SH-SY5Y (cell line): Measurements from ENCODE around the gene KRTAP1-3.
"Not testable (repeated sequence)": the region's sequence is repeated elsewhere in the genome, so short reads cannot be mapped to it uniquely, and the experiment has no call there.

Experiments
- GATA2 ChIP-seq: IDR thresholded peaks from 2 replicates; pipeline ENCODE4 v1.6.1; 2011; ENCODE audit warnings: mild to moderate bottlenecking, low read depth, low read length
- GATA3 ChIP-seq: IDR thresholded peaks from 2 replicates; pipeline ENCODE4 v1.6.1; 2011; ENCODE audit warnings: low read depth, mild to moderate bottlenecking, low read length, moderate library complexity

The KRTAP1-3 gene

GRCh38 chr17:41034346-41034935 is at the start of gene KRTAP1-3:
KRTAP1-3 (minus strand) TSS chr17:41034874; CDS start chr17:41034821, 53 bp downstream.
- not testable (repeated sequence) for TF ChIP-seq GATA2, GATA3

- not testable (repeated sequence) for TF ChIP-seq GATA2, GATA3
Measured at GRCh38 chr17:41084100-41084856, 49.6 kb upstream of the KRTAP1-3 start, which contains the start of gene KRTAP4-7. KRTAP4-7 (plus strand) TSS chr17:41084150; CDS start chr17:41084207, 57 bp downstream.

DNA sequence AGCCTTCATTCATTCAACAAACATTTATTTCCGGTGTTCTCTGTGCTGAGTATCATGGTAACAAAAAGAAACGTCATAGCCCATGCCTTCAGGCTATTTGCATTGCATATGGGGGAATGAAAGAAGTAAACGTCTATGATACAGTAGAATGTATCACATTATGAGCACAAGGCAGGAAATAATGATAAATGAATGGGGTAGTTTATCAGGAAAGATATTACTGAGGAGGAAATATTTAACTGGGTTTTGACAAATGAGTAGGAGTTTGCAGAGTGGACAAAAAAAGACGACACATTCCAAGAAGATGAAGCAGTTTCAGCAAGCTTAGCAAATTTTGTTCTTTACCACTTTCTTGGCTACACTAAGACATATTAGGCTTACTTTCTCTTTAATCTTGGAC is 48.0 kb upstream of the KRTAP1-3 start:
- TF ChIP-seq GATA2: no peak
- no peak for TF ChIP-seq GATA3

- TF ChIP-seq GATA3: no peak
- no peak for TF ChIP-seq GATA2
Measured at GRCh38 chr17:41076788-41077187, 42.1 kb upstream of the KRTAP1-3 start.

DNA sequence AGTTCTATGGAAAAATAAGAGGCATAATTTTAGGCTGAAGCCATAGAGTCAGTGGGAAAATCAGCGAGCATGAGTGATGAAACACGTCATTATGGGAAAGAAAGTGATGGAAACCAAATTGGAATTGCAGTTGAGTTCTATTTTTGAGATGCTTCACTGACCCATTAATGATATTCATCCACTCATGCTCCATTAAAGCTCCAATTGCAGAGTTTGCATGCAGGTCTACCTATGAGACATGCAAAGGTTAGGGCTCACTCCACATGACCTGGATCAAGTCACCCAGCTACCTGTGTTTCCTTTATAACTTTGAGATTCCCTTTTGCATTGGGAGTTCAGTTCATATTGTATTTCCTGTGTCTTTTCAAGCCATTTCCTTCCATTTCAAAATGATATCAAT is 39.0 kb upstream of the KRTAP1-3 start:
- no peak for TF ChIP-seq GATA3
- no peak for TF ChIP-seq GATA2

GRCh38 chr17:41071606-41072360 is 37.1 kb upstream of the KRTAP1-3 start:
- TF ChIP-seq GATA2: no peak
- TF ChIP-seq GATA3: no peak

DNA sequence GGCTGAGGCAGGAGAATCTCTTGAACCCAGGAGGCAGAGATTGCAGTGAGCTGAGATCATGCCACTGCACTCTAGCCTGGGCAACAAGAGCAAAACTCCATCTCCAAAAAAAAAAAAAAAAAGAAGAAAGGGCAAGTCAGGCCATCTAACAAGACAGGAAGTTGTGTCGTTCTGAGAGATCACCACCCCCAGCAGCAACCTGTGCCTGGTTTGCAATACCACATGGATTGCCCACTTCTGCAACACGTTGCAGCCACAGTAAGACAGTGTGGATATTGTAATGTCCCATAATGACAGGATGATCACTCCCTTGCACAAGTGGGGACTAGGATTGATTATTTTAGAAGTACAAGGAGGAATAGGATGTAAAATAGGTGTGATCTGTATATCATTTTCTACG is 34.4 kb upstream of the KRTAP1-3 start:
- TF ChIP-seq GATA2 (no peak), GATA3 (no peak)

DNA sequence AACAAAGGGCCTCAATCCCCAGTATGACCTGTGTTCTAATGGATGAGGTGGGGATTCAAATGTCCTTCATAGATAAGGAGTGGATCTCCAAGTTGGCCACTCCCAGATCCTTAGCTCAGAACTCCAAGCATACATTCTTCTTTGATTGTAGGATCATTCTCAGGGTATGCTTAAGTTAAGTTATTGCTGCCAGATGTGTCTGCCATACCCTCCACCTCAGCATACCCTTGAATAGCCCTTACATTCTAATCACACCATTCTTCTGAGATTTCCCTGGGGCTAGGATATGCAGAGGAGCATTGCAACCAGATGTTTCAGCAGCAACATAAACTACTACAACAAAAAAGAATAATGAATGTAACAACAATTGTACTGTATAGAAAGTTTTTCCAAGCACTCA is 32.6 kb upstream of the KRTAP1-3 start:
- TF ChIP-seq GATA2: no peak
- TF ChIP-seq GATA3: no peak

DNA sequence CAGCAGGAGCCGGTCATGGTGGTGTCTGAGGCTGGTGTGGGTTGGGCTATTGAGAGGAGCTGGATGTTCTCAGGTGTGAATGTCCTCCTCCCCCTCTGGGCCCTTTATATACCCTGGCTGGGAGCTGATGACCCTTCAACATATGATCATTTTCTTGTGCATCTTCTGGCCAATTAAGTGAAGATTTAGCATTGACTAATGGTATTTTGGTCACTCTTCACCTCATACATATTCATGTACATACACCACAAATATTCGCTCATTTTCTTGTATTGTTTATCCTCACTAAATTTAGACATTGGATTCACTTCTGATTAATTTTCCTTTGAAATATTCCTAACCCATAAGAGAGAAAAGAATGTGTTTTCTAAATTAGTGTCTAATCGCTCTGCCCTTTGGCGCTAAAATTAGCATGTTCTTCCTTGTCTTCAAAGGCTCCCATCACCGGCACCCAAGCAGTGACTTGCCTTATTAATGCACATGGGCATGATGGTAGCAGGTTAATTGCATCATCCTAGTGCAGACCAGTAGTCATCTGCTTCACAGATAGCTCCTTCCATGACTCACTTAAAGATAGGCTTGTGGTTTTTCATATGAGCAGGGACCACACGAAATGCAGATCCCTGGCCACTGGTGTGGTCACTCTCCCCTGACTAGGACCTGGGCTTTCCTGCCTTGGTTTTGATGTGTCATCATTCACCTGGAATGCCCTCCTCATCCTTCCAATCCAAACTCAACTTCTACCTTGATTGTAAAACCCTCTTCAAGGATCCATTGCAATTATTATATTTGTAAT is 31.4 kb upstream of the KRTAP1-3 start, which contains the start of gene KRTAP2-4:
KRTAP2-4 (minus strand) TSS at position 51 of the 796 bp plus-strand sequence; CDS start at position 17, 34 bp downstream.
- no peak for TF ChIP-seq GATA2
- no peak for TF ChIP-seq GATA3

GRCh38 chr17:41064301-41064700 is 29.6 kb upstream of the KRTAP1-3 start:
- no peak for TF ChIP-seq GATA2
- TF ChIP-seq GATA3: no peak

GRCh38 chr17:41063449-41063848 is 28.8 kb upstream of the KRTAP1-3 start:
- TF ChIP-seq GATA3: no peak

GRCh38 chr17:41061964-41062363 is 27.3 kb upstream of the KRTAP1-3 start:
- TF ChIP-seq GATA3 (no peak), GATA2 (no peak)

DNA sequence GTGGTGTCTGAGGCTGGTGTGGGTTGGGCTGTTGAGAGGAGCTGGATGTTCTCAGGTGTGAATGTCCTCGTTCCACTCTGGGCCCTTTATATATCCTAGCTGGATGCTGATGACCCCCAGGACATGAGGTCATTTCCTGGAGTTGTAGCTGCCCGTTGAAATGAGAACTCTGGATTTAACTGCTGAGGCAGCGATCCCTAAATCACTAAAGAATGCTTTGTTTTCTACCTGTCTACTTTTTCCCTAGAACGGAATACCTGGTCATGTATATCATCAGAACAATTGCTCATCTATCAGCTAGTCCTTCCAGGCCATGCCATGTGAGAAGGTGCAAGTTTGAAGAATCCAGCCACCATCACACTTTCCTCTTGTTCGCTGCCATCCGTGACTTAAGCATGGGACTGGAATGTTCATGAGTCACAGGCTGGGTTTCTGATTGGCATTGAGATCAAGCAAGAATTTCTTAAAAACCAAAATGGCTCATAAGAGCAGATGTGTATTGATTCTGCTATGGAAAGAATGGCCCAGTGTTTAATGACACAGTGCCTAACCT is 25.5 kb upstream of the KRTAP1-3 start, which contains the start of gene KRTAP2-3:
KRTAP2-3 (minus strand) TSS at position 63 of the 553 bp plus-strand sequence. CDS start 64 bp downstream, outside the sequence.
- TF ChIP-seq GATA2 (no peak), GATA3 (no peak)

DNA sequence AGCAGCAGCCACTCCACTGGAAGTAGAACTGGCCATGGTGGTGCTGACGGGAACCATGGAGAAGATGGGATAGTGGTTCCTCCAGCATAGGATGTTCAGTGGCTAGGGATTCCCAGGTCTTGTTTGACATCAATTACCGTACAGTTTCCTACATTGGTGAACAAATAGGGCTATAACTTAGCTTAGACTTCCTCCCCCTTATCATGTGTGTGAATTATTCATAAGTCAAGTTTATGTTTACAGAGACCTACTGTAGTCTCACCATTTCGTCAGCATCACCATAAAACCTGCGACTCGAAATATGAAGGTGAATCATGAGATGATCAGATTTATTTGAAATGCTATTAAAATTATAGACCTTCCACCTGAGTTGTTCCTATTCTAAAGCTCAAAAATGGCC is 24.1 kb upstream of the KRTAP1-3 start:
- no peak for TF ChIP-seq GATA3
- TF ChIP-seq GATA2: no peak
